Measurements from ENCODE around the gene MED13L. TPM values are rescaled to one million over a fixed set of nuclear protein-coding genes. Genes with fewer than 3 reads are reported as not detected.

Gene MED13L
- total RNA-seq, 4 donors from 2014 or later, result 158 to 247 (median 166) TPM

DNA sequence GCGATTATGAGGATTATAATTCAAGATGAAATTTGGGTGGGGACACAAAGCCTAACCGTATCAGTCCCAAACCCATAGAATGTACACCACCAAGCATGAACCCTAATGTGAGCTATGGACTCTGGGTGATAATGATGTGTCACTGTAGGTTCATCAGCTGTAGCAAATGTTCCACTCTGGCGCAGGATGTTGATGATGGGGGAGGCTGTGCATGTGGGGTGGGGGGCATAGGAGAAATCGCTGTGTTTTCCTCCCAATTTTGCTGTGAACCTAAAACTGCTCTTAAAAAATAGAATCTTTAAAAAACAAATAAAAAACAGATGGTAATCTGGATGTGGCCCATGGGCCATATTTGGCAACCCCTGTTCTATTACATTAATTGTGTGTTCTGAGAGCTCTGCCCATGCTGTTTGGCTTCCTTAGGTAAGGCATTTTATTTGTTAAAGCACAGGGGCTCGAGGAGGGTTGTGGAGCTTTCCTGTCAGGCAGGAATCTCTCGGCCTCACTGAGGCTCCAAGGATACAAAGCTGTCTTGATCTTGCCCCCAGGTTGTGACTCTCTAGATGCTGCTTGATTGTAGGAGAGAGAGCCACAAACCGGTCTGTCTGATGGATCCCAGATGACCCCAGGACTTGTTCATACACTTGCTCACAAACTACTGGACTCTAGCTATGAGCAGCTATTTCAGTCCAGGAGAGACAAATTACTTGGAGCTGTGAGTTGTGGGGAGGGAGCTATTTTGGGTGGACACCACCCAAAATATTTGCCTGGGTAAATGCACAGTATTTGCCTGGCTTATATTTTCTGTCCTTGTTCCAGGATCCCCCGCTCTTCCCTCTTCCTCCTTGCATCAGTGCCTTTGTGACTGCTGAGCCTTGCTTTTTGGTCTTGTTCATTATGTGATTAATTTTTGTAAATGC lies 340.2 kb downstream of the MED13L start:
- 53 to 64% methylated on average over 8 of the region's 8 CpGs for WGBS, 2 donors
- no peak overlapping the region for H3K4me3 ChIP-seq (ENCODE audit: low read depth, poor library complexity, severe bottlenecking)
- no peak for DNase-seq (ENCODE audit: low spot score in 2 of 2)
- intact Hi-C loops (cut with DNase I; ENCODE audit: low total_unique reads), result no loop called here
- no peak for TF ChIP-seq POLR2A (IDR thresholded peaks at IDR 0.05)
- TF ChIP-seq, protein P1, sequence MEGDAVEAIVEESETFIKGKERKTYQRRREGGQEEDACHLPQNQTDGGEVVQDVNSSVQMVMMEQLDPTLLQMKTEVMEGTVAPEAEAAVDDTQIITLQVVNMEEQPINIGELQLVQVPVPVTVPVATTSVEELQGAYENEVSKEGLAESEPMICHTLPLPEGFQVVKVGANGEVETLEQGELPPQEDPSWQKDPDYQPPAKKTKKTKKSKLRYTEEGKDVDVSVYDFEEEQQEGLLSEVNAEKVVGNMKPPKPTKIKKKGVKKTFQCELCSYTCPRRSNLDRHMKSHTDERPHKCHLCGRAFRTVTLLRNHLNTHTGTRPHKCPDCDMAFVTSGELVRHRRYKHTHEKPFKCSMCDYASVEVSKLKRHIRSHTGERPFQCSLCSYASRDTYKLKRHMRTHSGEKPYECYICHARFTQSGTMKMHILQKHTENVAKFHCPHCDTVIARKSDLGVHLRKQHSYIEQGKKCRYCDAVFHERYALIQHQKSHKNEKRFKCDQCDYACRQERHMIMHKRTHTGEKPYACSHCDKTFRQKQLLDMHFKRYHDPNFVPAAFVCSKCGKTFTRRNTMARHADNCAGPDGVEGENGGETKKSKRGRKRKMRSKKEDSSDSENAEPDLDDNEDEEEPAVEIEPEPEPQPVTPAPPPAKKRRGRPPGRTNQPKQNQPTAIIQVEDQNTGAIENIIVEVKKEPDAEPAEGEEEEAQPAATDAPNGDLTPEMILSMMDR (IDR thresholded peaks at IDR 0.05), result no peak

DNA sequence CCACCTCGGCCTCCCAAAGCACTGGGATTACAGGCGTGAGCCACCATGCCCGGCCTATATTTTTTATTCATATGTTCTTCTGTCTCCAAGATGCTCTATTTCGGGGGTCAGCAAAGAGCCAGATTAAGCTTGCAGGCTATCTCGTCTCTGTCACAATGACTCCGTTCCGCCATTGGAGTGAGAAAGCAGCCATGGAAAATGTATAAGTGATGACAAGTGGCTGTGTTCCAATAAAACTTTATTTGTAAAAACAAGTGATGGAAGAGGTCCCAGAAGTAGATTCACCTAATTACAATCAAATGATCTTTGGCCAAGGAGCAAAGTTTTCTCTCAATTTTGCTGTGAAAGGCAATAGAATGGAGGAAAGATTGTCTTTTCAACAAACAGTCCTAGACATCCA lies 342.6 kb downstream of the MED13L start:
- no peak overlapping the region for H3K4me3 ChIP-seq (ENCODE audit: low read depth, poor library complexity, severe bottlenecking)
- DNase-seq (ENCODE audit: low spot score in 2 of 2), result no peak
- no peak for TF ChIP-seq POLR2A (IDR thresholded peaks at IDR 0.05)
- TF ChIP-seq, protein P1 (IDR thresholded peaks at IDR 0.05), result no peak
- WGBS, 2 donors, result 92 to 96% methylated on average over 7 of the region's 7 CpGs
- intact Hi-C loops (cut with DNase I; ENCODE audit: low total_unique reads), result no loop called here

DNA sequence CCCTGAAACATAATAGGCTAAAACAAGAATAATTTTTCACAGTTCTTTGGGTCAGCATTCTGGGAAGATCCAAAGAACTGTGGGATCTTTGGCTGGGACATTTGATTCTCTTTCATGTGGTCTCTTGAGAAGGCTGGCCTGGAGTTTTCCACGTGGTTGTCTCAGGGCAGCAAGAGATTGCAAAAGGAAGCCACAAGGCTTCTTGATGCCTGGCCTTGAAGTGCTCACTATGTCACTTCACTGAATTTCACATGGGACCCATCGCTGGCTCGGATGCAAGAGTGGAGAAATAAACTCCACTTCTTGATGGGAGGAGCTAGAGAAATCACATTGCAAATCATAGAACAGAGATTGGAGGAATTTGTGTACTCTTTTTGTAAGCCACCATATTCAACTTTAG lies 343.4 kb downstream of the MED13L start:
- WGBS, 2 donors, result 45 to 48% methylated on average over 3 of the region's 3 CpGs
- no peak overlapping the region for H3K4me3 ChIP-seq (ENCODE audit: low read depth, poor library complexity, severe bottlenecking)
- no peak for TF ChIP-seq POLR2A (IDR thresholded peaks at IDR 0.05)
- TF ChIP-seq, protein P1 (IDR thresholded peaks at IDR 0.05), result no peak
- intact Hi-C loops (cut with DNase I; ENCODE audit: low total_unique reads), result no loop called here
- DNase-seq (ENCODE audit: low spot score in 2 of 2), result peak in 1 of 2 donors; percentile 68

DNA sequence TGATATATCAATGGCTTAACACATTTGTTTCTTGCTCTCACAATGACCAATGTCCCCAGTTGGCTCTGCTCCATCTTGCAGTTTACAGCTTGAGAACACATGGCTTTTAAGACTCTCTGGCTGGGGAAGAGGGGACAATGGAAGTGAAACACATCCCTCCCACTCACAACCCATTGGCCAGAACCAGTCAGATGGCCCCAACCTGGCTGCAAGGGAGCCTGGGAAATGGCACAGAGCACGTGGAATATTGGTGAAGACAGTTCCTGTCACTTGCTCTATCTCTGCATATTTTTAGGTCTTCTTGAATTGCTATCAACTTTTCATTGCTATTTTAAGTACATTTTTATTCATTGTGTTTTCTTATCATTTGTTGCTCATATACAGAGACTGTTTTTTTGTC lies 345.4 kb downstream of the MED13L start:
- H3K4me3 ChIP-seq (ENCODE audit: low read depth, poor library complexity, severe bottlenecking), result no peak overlapping the region
- intact Hi-C loops (cut with DNase I; ENCODE audit: low total_unique reads), result no loop called here
- 27 to 42% methylated on average over 1 of the region's 1 CpG for WGBS, 2 donors
- peak in 1 of 2 donors; percentile 36 for DNase-seq (ENCODE audit: low spot score in 2 of 2)
- TF ChIP-seq, protein P1 (IDR thresholded peaks at IDR 0.05), result no peak
- no peak for TF ChIP-seq POLR2A (IDR thresholded peaks at IDR 0.05)

DNA sequence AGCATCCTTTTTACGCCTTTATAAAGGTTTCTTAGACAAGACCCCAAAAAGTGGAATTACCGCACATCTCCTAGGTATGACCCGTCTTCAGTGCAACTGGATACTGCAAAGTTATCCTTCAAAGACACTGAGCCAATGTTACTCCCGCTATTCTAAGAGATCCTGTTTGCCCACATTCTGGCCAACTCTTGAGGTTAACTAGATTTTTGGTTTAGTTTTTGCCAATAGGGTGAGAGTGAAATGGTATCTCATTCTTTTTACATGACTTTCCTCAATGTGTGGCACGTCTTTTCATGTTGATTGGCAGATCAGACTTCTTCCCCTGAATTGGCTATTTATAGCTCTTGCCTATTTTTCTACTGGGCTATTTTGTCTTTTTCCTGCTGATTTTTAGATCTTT lies 347.2 kb downstream of the MED13L start:
- WGBS, 2 donors, result 61 to 65% methylated on average over 5 of the region's 5 CpGs
- no peak for DNase-seq (ENCODE audit: low spot score in 2 of 2)
- H3K4me3 ChIP-seq (ENCODE audit: low read depth, poor library complexity, severe bottlenecking), result no peak overlapping the region
- no peak for TF ChIP-seq POLR2A (IDR thresholded peaks at IDR 0.05)
- TF ChIP-seq, protein P1 (IDR thresholded peaks at IDR 0.05), result no peak
- intact Hi-C loops (cut with DNase I; ENCODE audit: low total_unique reads), result no loop called here

Data from lower leg skin (tissue), 4 donors.